HG03442 (cell line): Measurements from ENCODE around the gene CACNB4.
"Not testable (repeated sequence)": the region's sequence is repeated elsewhere in the genome, so short reads cannot be mapped to it uniquely, and the experiment has no call there.

Experiments
- ATAC-seq: cut with Tn5 transposase; IDR thresholded peaks from one replicate; pipeline ENCODE4 v1.9.1; 2021; ENCODE audit warnings: mild to moderate bottlenecking, moderate library complexity; ENCODE audit not compliant: unreplicated experiment

Gene CACNB4

GRCh38 chr2:152024477-152024876 is 74.4 kb downstream of the CACNB4 start:
- no peak for ATAC-seq

GRCh38 chr2:152022090-152022489 is 76.8 kb downstream of the CACNB4 start:
- ATAC-seq, result no peak

GRCh38 chr2:152021001-152021400 is 77.8 kb downstream of the CACNB4 start:
- ATAC-seq, result not testable (repeated sequence)

GRCh38 chr2:152019732-152020131 is 79.1 kb downstream of the CACNB4 start:
- ATAC-seq, result no peak

- no peak for ATAC-seq
These were observed 82.4 kb downstream of the CACNB4 start for GRCh38 chr2:152016181-152017120.

GRCh38 chr2:152015552-152015951 is 83.3 kb downstream of the CACNB4 start:
- ATAC-seq, result no peak

- ATAC-seq, result no peak
These were observed 86.1 kb downstream of the CACNB4 start for GRCh38 chr2:152012697-152013096.

GRCh38 chr2:152011724-152012123 is 87.1 kb downstream of the CACNB4 start:
- ATAC-seq, result no peak

GRCh38 chr2:152005607-152006006 is 93.2 kb downstream of the CACNB4 start:
- ATAC-seq, result no peak

- not testable (repeated sequence) for ATAC-seq
These were observed 95.6 kb downstream of the CACNB4 start for GRCh38 chr2:152003283-152003682.

- peak; percentile 86 for ATAC-seq
These were observed 99.8 kb downstream of the CACNB4 start for GRCh38 chr2:151999053-151999452.

- ATAC-seq, result no peak
These were observed 102.4 kb downstream of the CACNB4 start for GRCh38 chr2:151996243-151997003.

GRCh38 chr2:151995161-151995557 is 103.7 kb downstream of the CACNB4 start:
- no peak for ATAC-seq

GRCh38 chr2:151994178-151994577 is 104.7 kb downstream of the CACNB4 start:
- ATAC-seq, result not testable (repeated sequence)

- no peak for ATAC-seq
These were observed 107.8 kb downstream of the CACNB4 start for GRCh38 chr2:151991010-151991409.

GRCh38 chr2:151989378-151989777 is 109.5 kb downstream of the CACNB4 start:
- no peak for ATAC-seq

- no peak for ATAC-seq
These were observed 111.4 kb downstream of the CACNB4 start for GRCh38 chr2:151987484-151987883.

- ATAC-seq, result no peak
These were observed 114.3 kb downstream of the CACNB4 start for GRCh38 chr2:151984424-151985083.

GRCh38 chr2:151983221-151983620 is 115.6 kb downstream of the CACNB4 start:
- no peak for ATAC-seq

- no peak for ATAC-seq
These were observed 117.0 kb downstream of the CACNB4 start for GRCh38 chr2:151981886-151982285.

GRCh38 chr2:151979694-151980093 is 119.2 kb downstream of the CACNB4 start:
- ATAC-seq, result no peak
